CD4-positive, alpha-beta T cell (primary cell): ENCODE measurements around the gene MEPE. TPM values are rescaled to one million over a fixed set of nuclear protein-coding genes. Genes with fewer than 3 reads are reported as not detected.
"Not testable (repeated sequence)": the region's sequence is repeated elsewhere in the genome, so short reads cannot be mapped to it uniquely, and the experiment has no call there.

Experiments
- ATAC-seq: fragments of 200-7000 bp; cut with Tn5 transposase; one replicate; pipeline ENCODE4 v1.10.0; 2022; ENCODE audit warnings: mild to moderate bottlenecking; ENCODE audit not compliant: poor library complexity
- CTCF ChIA-PET: fragments of 350-600 bp; sonication (Branson Sonifier 250); formaldehyde crosslinking; loops from one replicate; lab custom pipeline; 2021; ENCODE audit warnings: antibody characterized with exemption, inconsistent platforms; lab: Charles Lee
- POLR2A ChIA-PET: fragments of 350-600 bp; sonication (Branson Sonifier 250); formaldehyde crosslinking; loops from one replicate; lab custom pipeline; 2021; ENCODE audit warnings: antibody characterized with exemption, inconsistent platforms; lab: Charles Lee
- DNase-seq, 14 experiments: peaks; one replicate each; pipeline ENCODE4 v3.0.0-alpha.2; 2013 to 2020; ENCODE audit warnings: mixed read lengths in 2 of 14
- H3K27ac ChIP-seq, 2 donors: one replicate each; pipeline versions ENCODE4 v1.5.1 to v1.7.0; 2013; ENCODE audit warnings: low read length in 2 of 2, low read depth in 1 of 2, mild to moderate bottlenecking in 1 of 2
- H3K27me3 ChIP-seq, 2 experiments: 1 replicate in 1 of 2; 2 replicates in 1 of 2; pipeline versions ENCODE4 v1.6.1 to v1.7.0; 2013; ENCODE audit warnings: low read length in 2 of 2, control low read depth in 1 of 2, mild to moderate bottlenecking in 1 of 2, moderate library complexity in 1 of 2; ENCODE audit not compliant: insufficient read depth in 2 of 2, control insufficient read depth in 1 of 2
- H3K36me3 ChIP-seq: one replicate; pipeline ENCODE4 v1.6.1; 2013; ENCODE audit warnings: low read length, control low read depth; ENCODE audit not compliant: insufficient read depth
- H3K4me1 ChIP-seq: one replicate; pipeline ENCODE4 v1.6.1; 2013; ENCODE audit warnings: low read length, control low read depth; ENCODE audit not compliant: insufficient read depth
- H3K4me3 ChIP-seq: one replicate; pipeline ENCODE4 v1.5.1; 2013; ENCODE audit warnings: mild to moderate bottlenecking, low read length, moderate library complexity
- H3K9me3 ChIP-seq, 2 experiments: 1 replicate in 1 of 2; 2 replicates in 1 of 2; pipeline versions ENCODE4 v1.6.1 to v1.7.0; 2013; ENCODE audit warnings: low read length in 2 of 2, mild to moderate bottlenecking in 2 of 2, control low read depth in 1 of 2, moderate library complexity in 1 of 2; ENCODE audit not compliant: control insufficient read depth in 1 of 2, insufficient read depth in 1 of 2
- H3K27ac Mint-ChIP-seq: one replicate; pipeline ENCODE4 v1.8.0; 2020; ENCODE audit warnings: mixed read lengths
- H3K27me3 Mint-ChIP-seq: one replicate; pipeline ENCODE4 v1.8.0; 2021; ENCODE audit warnings: mixed read lengths
- H3K36me3 Mint-ChIP-seq: one replicate; pipeline ENCODE4 v1.8.0; 2021; ENCODE audit warnings: low read depth, mixed read lengths
- H3K4me1 Mint-ChIP-seq: one replicate; pipeline ENCODE4 v1.8.0; 2021; ENCODE audit warnings: low read depth, mixed read lengths
- H3K4me3 Mint-ChIP-seq: one replicate; pipeline ENCODE4 v1.8.0; 2020; ENCODE audit warnings: mild to moderate bottlenecking, mixed read lengths
- H3K9me3 Mint-ChIP-seq: one replicate; pipeline ENCODE4 v1.8.0; 2020; ENCODE audit warnings: mixed read lengths
- CTCF ChIP-seq: fragments of 200-600 bp; IDR thresholded peaks from one replicate; pipeline ENCODE4 v1.8.0; 2022; ENCODE audit warnings: antibody characterized with exemption, mild to moderate bottlenecking
- intact Hi-C, 2 experiments: fragments of 100-400 bp; cut with DNase I in 1 of 2; cut with micrococcal nuclease in 1 of 2; formaldehyde crosslinking; loops; one replicate each; pipeline versions ENCODE4 v1.15.1 to v1.9.0; 2023 to 2025; cut with DNase I, micrococcal nuclease
- total RNA-seq, 174 experiments: library from RNA in 2 of 174; stranded (reverse) in 2 of 174; gene quantifications; one replicate each; pipeline ENCODE4 v1.2.3 and lab custom pipeline; 2021 to 2026

Gene MEPE
- total RNA-seq, 2 experiments from 2014 or later: not detected

DNA sequence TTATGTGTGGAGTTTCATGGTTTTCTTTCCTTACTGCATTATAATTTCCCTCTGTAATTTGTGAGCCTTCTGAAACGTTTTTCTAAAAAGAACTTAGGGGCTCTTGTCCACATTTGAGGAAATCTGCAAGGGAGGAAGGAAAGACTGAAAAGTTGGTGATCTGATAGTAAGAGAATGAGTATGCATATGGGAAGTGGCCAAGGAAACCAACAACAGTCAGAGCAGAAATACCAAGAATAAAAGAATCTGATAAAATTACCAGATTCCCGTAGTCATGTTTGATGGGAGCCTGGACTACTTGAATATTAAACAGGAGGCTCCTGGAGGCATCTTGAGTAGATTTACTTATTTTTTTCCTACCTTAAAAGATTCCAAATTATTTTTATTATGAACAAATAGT lies 50.1 kb downstream of the MEPE start:
- Mint-ChIP-seq H3K4me3 (no peak overlapping the region), H3K27me3 (peaks cover 8% of the 10 kb centered on the region), H3K9me3 (no peaks in the 10 kb centered on the region), H3K4me1 (no peaks in the 10 kb centered on the region), H3K36me3 (no peaks in the 10 kb centered on the region), H3K27ac (no peak overlapping the region)
- DNase-seq (no peak), ATAC-seq (no peak)
- Histone ChIP-seq H3K4me3 (no peak overlapping the region), H3K36me3 (no peaks in the 10 kb centered on the region), H3K27me3 (peaks cover 0 to 3% of the 10 kb centered on the region in 2 experiments), H3K4me1 (no peaks in the 10 kb centered on the region), H3K27ac (no peak overlapping the region), H3K9me3 (no peaks in the 10 kb centered on the region)
- CTCF ChIA-PET: no interaction called here
- POLR2A ChIA-PET: no interaction called here
- no peak for TF ChIP-seq CTCF
- intact Hi-C loops: no loop called here

GRCh38 chr4:87884976-87885549 lies 52.3 kb downstream of the MEPE start:
- Mint-ChIP-seq H3K27me3 (peaks cover 8% of the 10 kb centered on the region), H3K4me3 (no peak overlapping the region), H3K27ac (no peak overlapping the region), H3K36me3 (no peaks in the 10 kb centered on the region), H3K9me3 (no peaks in the 10 kb centered on the region), H3K4me1 (no peaks in the 10 kb centered on the region)
- Histone ChIP-seq H3K9me3 (no peaks in the 10 kb centered on the region), H3K27ac (no peak overlapping the region), H3K36me3 (no peaks in the 10 kb centered on the region), H3K4me1 (no peaks in the 10 kb centered on the region), H3K4me3 (no peak overlapping the region), H3K27me3 (peaks cover 0 to 3% of the 10 kb centered on the region in 2 experiments)
- no peak for ATAC-seq
- DNase-seq: no peak
- POLR2A ChIA-PET: no interaction called here
- TF ChIP-seq CTCF: no peak
- CTCF ChIA-PET: no interaction called here
- intact Hi-C loops: no loop called here

GRCh38 chr4:87886083-87886482 lies 53.3 kb downstream of the MEPE start:
- Mint-ChIP-seq H3K4me1 (no peaks in the 10 kb centered on the region), H3K36me3 (no peaks in the 10 kb centered on the region), H3K9me3 (no peaks in the 10 kb centered on the region), H3K4me3 (no peak overlapping the region), H3K27ac (no peak overlapping the region), H3K27me3 (peaks cover 15% of the 10 kb centered on the region)
- Histone ChIP-seq H3K36me3 (no peaks in the 10 kb centered on the region), H3K27ac (no peak overlapping the region), H3K27me3 (peaks cover 0 to 3% of the 10 kb centered on the region in 2 experiments), H3K4me3 (no peak overlapping the region), H3K9me3 (no peaks in the 10 kb centered on the region), H3K4me1 (no peaks in the 10 kb centered on the region)
- ChIA-PET POLR2A (no interaction called here), CTCF (no interaction called here)
- intact Hi-C loops: no loop called here
- no peak for TF ChIP-seq CTCF
- no peak for ATAC-seq
- DNase-seq: no peak

- peaks cover 18% of the 10 kb centered on the region for H3K27me3 Mint-ChIP-seq
- H3K36me3 Mint-ChIP-seq, H3K27ac ChIP-seq, H3K27ac Mint-ChIP-seq, POLR2A ChIA-PET, CTCF ChIA-PET, DNase-seq, H3K9me3 Mint-ChIP-seq, H3K4me3 ChIP-seq, ATAC-seq, H3K4me3 Mint-ChIP-seq, H3K27me3 ChIP-seq, intact Hi-C loops, H3K9me3 ChIP-seq, H3K4me1 ChIP-seq, H3K36me3 ChIP-seq, H3K4me1 Mint-ChIP-seq: not testable (repeated sequence)
Measured at GRCh38 chr4:87890753-87891152, 58.0 kb downstream of the MEPE start.
